HG03280 (cell line): ENCODE results near the gene AIF1.

ENCODE experiments used
- ATAC-seq: cut with Tn5 transposase; IDR thresholded peaks from one replicate; pipeline ENCODE4 v1.9.1; 2021; ENCODE audit warnings: mild to moderate bottlenecking, moderate library complexity; ENCODE audit not compliant: unreplicated experiment

Gene AIF1

GRCh38 chr6:31663126-31663960, 48.3 kb downstream of the AIF1 start:
- no peak for ATAC-seq

- ATAC-seq: no peak
Measured at GRCh38 chr6:31663961-31664789, 49.1 kb downstream of the AIF1 start.

- peak; percentile 36 for ATAC-seq
Measured at GRCh38 chr6:31664790-31665500, 49.9 kb downstream of the AIF1 start, which contains the start of gene GPANK1. Gene GPANK1, minus strand, starts transcription at chr6:31664997. Its CDS starts 519 bp downstream, at chr6:31664478.

GRCh38 chr6:31665501-31666336, 50.7 kb downstream of the AIF1 start, which contains the start of gene CSNK2B:
Gene CSNK2B, plus strand, starts transcription at chr6:31666080. Its CDS starts 752 bp downstream, at chr6:31666832.
- peak; percentile 84 for ATAC-seq

GRCh38 chr6:31666337-31666965, 51.4 kb downstream of the AIF1 start:
- ATAC-seq: no peak
